Mesenchymal stem cell (in vitro differentiated cells and primary cell): Measurements from ENCODE around the gene REPIN1.

Source experiments
- DNase-seq: peaks from one replicate; pipeline ENCODE4 v3.0.0-alpha.2; 2013
- H2AFZ ChIP-seq: one replicate; pipeline ENCODE4 v1.6.1; 2013; ENCODE audit warnings: low read depth, mild to moderate bottlenecking, control low read depth, inconsistent platforms, low read length, moderate library complexity
- H2AK5ac ChIP-seq: 2 replicates; pipeline ENCODE4 v1.6.1; 2013; ENCODE audit warnings: low read length, moderate library complexity, mild to moderate bottlenecking, inconsistent platforms; ENCODE audit not compliant: severe bottlenecking
- H2BK120ac ChIP-seq: one replicate; pipeline ENCODE4 v1.6.1; 2013; ENCODE audit warnings: low read depth, mild to moderate bottlenecking, inconsistent platforms, low read length, moderate library complexity
- H2BK12ac ChIP-seq, 2 experiments: one replicate each; pipeline ENCODE4 v1.6.1; 2013; ENCODE audit warnings: inconsistent platforms in 2 of 2, low read length in 2 of 2, mild to moderate bottlenecking in 2 of 2, moderate library complexity in 2 of 2, control low read depth in 1 of 2
- H2BK15ac ChIP-seq: one replicate; pipeline ENCODE4 v1.6.1; 2013; ENCODE audit warnings: mild to moderate bottlenecking, low read depth, inconsistent platforms; ENCODE audit not compliant: poor library complexity, severe bottlenecking
- H2BK5ac ChIP-seq: 2 replicates; pipeline ENCODE4 v1.6.1; 2013; ENCODE audit warnings: low read depth, mild to moderate bottlenecking, low read length, control low read depth, inconsistent platforms; ENCODE audit not compliant: poor library complexity, severe bottlenecking
- H3K14ac ChIP-seq, 2 experiments: one replicate each; pipeline ENCODE4 v1.6.1; 2013; ENCODE audit warnings: inconsistent platforms in 2 of 2, low read length in 2 of 2, control low read depth in 1 of 2, mild to moderate bottlenecking in 1 of 2, moderate library complexity in 1 of 2
- H3K18ac ChIP-seq, 2 experiments: one replicate each; pipeline ENCODE4 v1.6.1; 2013; ENCODE audit warnings: inconsistent platforms in 2 of 2, low read length in 2 of 2, control low read depth in 1 of 2, low read depth in 1 of 2, mild to moderate bottlenecking in 1 of 2
- H3K23ac ChIP-seq, 2 experiments: one replicate each; pipeline ENCODE4 v1.6.1; 2013; ENCODE audit warnings: inconsistent platforms in 2 of 2, low read length in 2 of 2, mild to moderate bottlenecking in 2 of 2, moderate library complexity in 2 of 2, control low read depth in 1 of 2
- H3K27ac ChIP-seq: 2 replicates; pipeline ENCODE4 v1.5.1; 2013; ENCODE audit warnings: mild to moderate bottlenecking, moderate library complexity, low read length, control low read depth, inconsistent platforms; ENCODE audit not compliant: poor library complexity, severe bottlenecking
- H3K27me3 ChIP-seq, 2 experiments: 2 replicates each; pipeline versions ENCODE4 v1.6.1 to v1.7.0; 2013; ENCODE audit warnings: low read length in 2 of 2, mild to moderate bottlenecking in 2 of 2, moderate library complexity in 2 of 2, control low read depth in 1 of 2, inconsistent platforms in 1 of 2; ENCODE audit not compliant: control insufficient read depth in 1 of 2, insufficient read depth in 1 of 2
- H3K36me3 ChIP-seq, 2 experiments: 2 replicates each; pipeline versions ENCODE4 v1.6.1 to v1.7.0; 2013; ENCODE audit warnings: low read length in 2 of 2, control low read depth in 1 of 2, inconsistent platforms in 1 of 2, low read depth in 1 of 2, mild to moderate bottlenecking in 1 of 2; ENCODE audit not compliant: insufficient read depth in 2 of 2, control insufficient read depth in 1 of 2
- H3K4ac ChIP-seq, 2 experiments: one replicate each; pipeline ENCODE4 v1.6.1; 2013; ENCODE audit warnings: inconsistent platforms in 2 of 2, low read length in 2 of 2, mild to moderate bottlenecking in 2 of 2, moderate library complexity in 2 of 2, control low read depth in 1 of 2, low read depth in 1 of 2
- H3K4me1 ChIP-seq: 2 replicates; pipeline ENCODE4 v1.6.1; 2013; ENCODE audit warnings: low read depth, low read length, control low read depth; ENCODE audit not compliant: control insufficient read depth, insufficient read depth
- H3K4me2 ChIP-seq: 2 replicates; pipeline ENCODE4 v1.6.1; 2013; ENCODE audit warnings: low read length, mild to moderate bottlenecking, inconsistent platforms; ENCODE audit not compliant: poor library complexity, severe bottlenecking
- H3K4me3 ChIP-seq, 2 experiments: 2 replicates each; pipeline versions ENCODE4 v1.5.1 to v1.7.0; 2013; ENCODE audit warnings: low read length in 2 of 2, mild to moderate bottlenecking in 2 of 2, control low read depth in 1 of 2, low read depth in 1 of 2; ENCODE audit not compliant: insufficient read depth in 1 of 2
- H3K79me1 ChIP-seq: replicated peaks from 2 replicates; pipeline ENCODE4 v1.6.1; 2013; ENCODE audit warnings: mild to moderate bottlenecking, control low read depth, low read length, inconsistent platforms; ENCODE audit not compliant: poor library complexity, severe bottlenecking
- H3K9ac ChIP-seq: 2 replicates; pipeline ENCODE4 v1.7.0; 2013; ENCODE audit warnings: mild to moderate bottlenecking, low read length, moderate library complexity
- H3K9me3 ChIP-seq: 2 replicates; pipeline ENCODE4 v1.7.0; 2013; ENCODE audit warnings: mild to moderate bottlenecking, low read length; ENCODE audit not compliant: control insufficient read depth
- H4K8ac ChIP-seq: one replicate; pipeline ENCODE4 v1.6.1; 2013; ENCODE audit warnings: inconsistent platforms, mild to moderate bottlenecking, low read length, moderate library complexity
- H4K91ac ChIP-seq: one replicate; pipeline ENCODE4 v1.6.1; 2013; ENCODE audit warnings: mild to moderate bottlenecking, low read length, inconsistent platforms
- WGBS: methylation state at CpG from one replicate; pipeline ENCODE4 v1.1.7; 2013; ENCODE audit warnings: mixed read lengths; 5-methylcytosine and 5-hydroxymethylcytosine counted together

REPIN1 gene

DNA sequence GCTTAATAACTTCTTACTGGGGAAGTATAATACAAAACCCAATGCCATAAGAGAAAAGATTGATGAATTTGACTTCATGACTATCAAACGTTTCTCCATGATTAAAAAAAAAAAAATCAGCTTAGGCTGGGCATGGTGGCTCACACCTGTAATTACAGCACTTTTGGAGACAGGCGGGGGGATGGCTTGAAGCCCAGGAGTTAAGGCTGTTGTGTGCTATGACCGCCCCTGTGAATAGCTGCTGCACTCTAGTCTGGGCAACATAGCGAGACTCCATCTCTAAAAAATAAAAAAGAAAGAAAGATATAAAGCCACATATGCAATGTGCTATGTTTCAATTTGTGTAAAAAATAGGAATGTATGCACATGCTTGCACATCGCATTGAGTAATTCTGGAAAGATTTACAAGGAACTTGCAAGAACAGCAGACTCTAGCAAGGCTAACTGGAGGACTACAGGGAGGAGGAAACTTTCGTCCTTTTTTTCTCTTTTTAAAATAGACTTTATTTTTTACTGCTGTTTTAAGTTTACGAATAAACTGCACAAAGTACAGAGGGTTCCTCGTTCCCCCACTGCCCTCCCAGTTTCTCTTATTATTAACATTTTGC is 16.9 kb upstream of the REPIN1 start:
- H3K9ac ChIP-seq = no peak overlapping the region
- no peak overlapping the region for H2AK5ac ChIP-seq
- no peak overlapping the region for H2AFZ ChIP-seq
- peaks cover 2% of the 10 kb centered on the region for H3K9me3 ChIP-seq
- H3K27me3 ChIP-seq = peaks cover 0 to 1% of the 10 kb centered on the region in 2 experiments
- no peak overlapping the region for H2BK120ac ChIP-seq
- WGBS = 80% methylated on average over 3 of the region's 8 CpGs
- H3K4me1 ChIP-seq = no peaks in the 10 kb centered on the region
- no peak overlapping the region for H3K4me2 ChIP-seq
- no peak overlapping the region for H3K14ac ChIP-seq
- no peak overlapping the region for H3K4ac ChIP-seq
- no peaks in the 10 kb centered on the region for H3K36me3 ChIP-seq
- H2BK5ac ChIP-seq = no peak overlapping the region
- no peak overlapping the region for H4K91ac ChIP-seq
- no peak overlapping the region for H2BK15ac ChIP-seq
- DNase-seq = no peak
- H3K79me1 ChIP-seq = no peaks in the 10 kb centered on the region
- H3K18ac ChIP-seq = no peak overlapping the region
- no peak overlapping the region for H4K8ac ChIP-seq
- H3K4me3 ChIP-seq = no peak overlapping the region
- no peak overlapping the region for H3K23ac ChIP-seq
- H3K27ac ChIP-seq = no peak overlapping the region
- no peak overlapping the region for H2BK12ac ChIP-seq

DNA sequence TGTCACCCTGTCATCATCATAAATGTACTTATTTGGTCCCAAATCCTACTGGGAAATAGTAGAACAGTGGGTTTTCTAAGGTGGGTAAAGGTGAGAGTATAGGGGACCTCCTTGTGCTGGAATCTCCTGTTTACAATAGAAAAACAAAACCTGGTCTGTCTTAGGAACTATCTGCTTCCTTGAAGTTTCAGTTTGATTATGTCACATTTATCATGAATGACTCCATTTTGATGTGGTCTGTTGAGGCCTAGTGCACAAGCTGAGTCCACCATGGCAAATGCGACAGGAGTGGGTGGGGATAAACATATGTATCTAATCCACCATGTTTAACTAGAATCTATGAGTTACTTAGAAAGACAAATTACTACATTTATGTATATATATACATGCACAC is 13.0 kb upstream of the REPIN1 start:
- Histone ChIP-seq H2BK12ac (no peak overlapping the region), H2BK5ac (no peak overlapping the region), H3K79me1 (no peaks in the 10 kb centered on the region), H3K27me3 (no peaks in the 10 kb centered on the region), H3K4ac (no peak overlapping the region), H2AK5ac (no peak overlapping the region), H3K27ac (no peak overlapping the region), H4K91ac (no peak overlapping the region), H2BK120ac (no peak overlapping the region), H3K4me2 (no peak overlapping the region), H3K9ac (no peak overlapping the region), H2AFZ (no peak overlapping the region), H4K8ac (no peak overlapping the region), H3K36me3 (peaks cover 0 to 4% of the 10 kb centered on the region in 2 experiments), H3K23ac (no peak overlapping the region), H2BK15ac (no peak overlapping the region), H3K4me1 (peaks cover 2% of the 10 kb centered on the region), H3K4me3 (no peak overlapping the region), H3K18ac (no peak overlapping the region), H3K14ac (no peak overlapping the region), H3K9me3 (no peaks in the 10 kb centered on the region)
- no CpG with 5 or more reads among the region's 1 CpG for WGBS
- DNase-seq = no peak

DNA sequence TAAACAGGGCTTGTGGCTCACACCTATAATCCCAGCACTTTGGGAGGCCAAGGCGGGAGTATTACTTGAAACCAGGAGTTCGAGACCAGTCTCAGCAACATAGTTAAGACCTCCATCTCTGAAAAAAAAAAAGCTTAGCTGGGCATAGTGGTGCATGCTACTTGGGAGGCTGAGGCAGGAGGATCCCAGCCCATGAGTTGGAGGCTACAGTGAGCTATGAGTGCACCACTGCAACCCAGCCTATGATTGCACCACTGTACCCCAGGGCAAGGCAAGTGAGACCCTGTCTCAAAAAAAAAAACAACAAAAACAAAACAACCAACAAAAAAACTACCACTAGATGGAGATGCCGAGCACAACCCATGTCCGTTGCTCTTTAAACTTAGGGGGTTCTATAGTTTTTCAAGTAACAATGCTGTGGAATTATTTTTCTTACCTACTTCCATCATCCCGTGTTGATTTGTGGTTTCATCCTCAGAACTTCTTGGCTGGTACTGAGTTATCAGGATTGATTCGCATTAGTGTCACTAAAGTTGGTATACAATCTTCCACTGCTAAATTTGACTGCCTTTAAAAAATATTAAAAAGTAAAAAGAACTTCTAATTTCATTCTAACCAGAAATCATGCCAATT is 12.2 kb upstream of the REPIN1 start:
- H3K18ac ChIP-seq = no peak overlapping the region
- no peak overlapping the region for H3K14ac ChIP-seq
- no peak overlapping the region for H4K91ac ChIP-seq
- peaks cover 2% of the 10 kb centered on the region for H3K4me1 ChIP-seq
- H2BK5ac ChIP-seq = no peak overlapping the region
- WGBS = no CpG with 5 or more reads among the region's 6 CpGs
- peaks cover 0 to 4% of the 10 kb centered on the region in 2 experiments for H3K36me3 ChIP-seq
- H3K23ac ChIP-seq = no peak overlapping the region
- peak overlapping the region; percentile 87 for H4K8ac ChIP-seq
- no peak overlapping the region for H3K9ac ChIP-seq
- H2BK120ac ChIP-seq = no peak overlapping the region
- H3K4ac ChIP-seq = no peak overlapping the region
- no peak overlapping the region for H3K27ac ChIP-seq
- no peak overlapping the region for H2AK5ac ChIP-seq
- no peaks in the 10 kb centered on the region for H3K79me1 ChIP-seq
- H2AFZ ChIP-seq = no peak overlapping the region
- peaks cover 0 to 2% of the 10 kb centered on the region in 2 experiments for H3K27me3 ChIP-seq
- DNase-seq = peak; percentile 71
- H2BK15ac ChIP-seq = no peak overlapping the region
- H3K9me3 ChIP-seq = no peaks in the 10 kb centered on the region
- H2BK12ac ChIP-seq = no peak overlapping the region
- H3K4me2 ChIP-seq = no peak overlapping the region
- H3K4me3 ChIP-seq = no peak overlapping the region

DNA sequence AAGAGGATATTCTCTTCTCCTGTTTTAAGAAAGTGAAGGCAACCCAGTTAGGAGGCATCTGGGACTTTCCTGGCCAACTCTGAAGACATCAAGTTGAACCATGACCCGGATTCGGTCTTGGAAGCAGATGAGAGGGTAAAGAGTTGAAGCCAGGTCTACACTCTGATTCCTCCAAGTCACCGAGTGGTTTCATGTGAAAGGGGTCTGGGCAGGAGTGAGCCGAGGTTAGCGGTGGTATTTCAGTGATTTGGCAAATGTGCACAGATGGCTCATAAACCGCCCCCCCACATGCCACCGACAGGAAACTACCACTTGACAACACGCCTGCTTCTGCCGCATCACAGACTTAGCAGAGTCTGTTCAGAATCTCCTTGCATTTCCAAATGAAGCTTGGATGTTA is 11.4 kb upstream of the REPIN1 start:
- Histone ChIP-seq H4K8ac (peak overlapping the region; percentile 96), H3K36me3 (peaks cover 0 to 4% of the 10 kb centered on the region in 2 experiments), H3K18ac (peak overlapping the region in 1 of 2 experiments; percentile 80), H2BK120ac (no peak overlapping the region), H3K9me3 (no peaks in the 10 kb centered on the region), H2BK5ac (no peak overlapping the region), H4K91ac (no peak overlapping the region), H3K4me3 (no peak overlapping the region), H3K27me3 (peaks cover 0 to 11% of the 10 kb centered on the region in 2 experiments), H3K14ac (no peak overlapping the region), H2AFZ (peak overlapping the region; percentile 33), H3K27ac (no peak overlapping the region), H2BK12ac (peak overlapping the region; percentile 37 to 86), H3K4me1 (peaks cover 2% of the 10 kb centered on the region), H2AK5ac (no peak overlapping the region), H3K4me2 (no peak overlapping the region), H3K23ac (no peak overlapping the region), H2BK15ac (no peak overlapping the region), H3K79me1 (no peaks in the 10 kb centered on the region), H3K9ac (no peak overlapping the region), H3K4ac (no peak overlapping the region)
- 20% methylated on average over 6 of the region's 9 CpGs for WGBS
- peak; percentile 86 for DNase-seq
